ENCODE results near the gene FYN.

GRCh38 chr6:111702268-111702667, 171.0 kb downstream of the FYN start:
- TF ChIP-seq CTCF (IDR thresholded peaks at IDR 0.05 in 2 of 3, conservative IDR thresholded peaks at IDR 0.05 in 1 of 3; ENCODE audit: borderline replicate concordance in 1 of 3, insufficient read depth in 1 of 3, low read depth in 2 of 3, low read length in 2 of 3): no peak
- no peak for TF ChIP-seq EZH2 (IDR thresholded peaks at IDR 0.05)
- no peak for TF ChIP-seq YY1 (IDR thresholded peaks at IDR 0.05; ENCODE audit: extremely low read depth, insufficient replicate concordance, low read depth, low read length)
- no peak for TF ChIP-seq SP1 (IDR thresholded peaks at IDR 0.05; ENCODE audit: low read depth)
